ENCODE results near the gene OR13H1. TPM values are rescaled to one million over a fixed set of nuclear protein-coding genes. Genes with fewer than 3 reads are reported as not detected.
"Not testable (repeated sequence)": the region's sequence is repeated elsewhere in the genome, so short reads cannot be mapped to it uniquely, and the experiment has no call there.

The OR13H1 gene
- total and polyA plus RNA-seq, 2 donors from 2014 or later: not detected

GRCh38 chrX:131572372-131573014 is 28.6 kb downstream of the OR13H1 start:
- no peak for FAIRE-seq
- no peak overlapping the region for H3K9ac ChIP-seq (ENCODE audit: low read length in 3 of 3)
- H3K36me3 ChIP-seq (ENCODE audit: control insufficient read depth in 2 of 3, insufficient read depth in 3 of 3, low read length in 3 of 3): no peaks in the 10 kb centered on the region

GRCh38 chrX:131577413-131577812 is 33.5 kb downstream of the OR13H1 start:
- no peak overlapping the region for H3K27ac ChIP-seq (ENCODE audit: low read depth in 2 of 2, low read length in 2 of 2)
- H3K9me3 ChIP-seq (ENCODE audit: control insufficient read depth in 2 of 3, insufficient read depth in 1 of 3, low read length in 3 of 3): no peaks in the 10 kb centered on the region
- DNase-seq: no peak
- no peaks in the 10 kb centered on the region for H3K27me3 ChIP-seq (ENCODE audit: control insufficient read depth, insufficient read depth, low read length)
- FAIRE-seq: no peak
- TF ChIP-seq CTCF (IDR thresholded peaks at IDR 0.05; ENCODE audit: borderline replicate concordance, extremely low read depth, insufficient read depth): no peak
- no peak overlapping the region for H3K9ac ChIP-seq (ENCODE audit: low read length in 3 of 3)
- no peak overlapping the region for H3K4me3 ChIP-seq (ENCODE audit: low read length in 3 of 3)
- no peaks in the 10 kb centered on the region for H3K36me3 ChIP-seq (ENCODE audit: control insufficient read depth in 2 of 3, insufficient read depth in 3 of 3, low read length in 3 of 3)
- intact Hi-C loops (cut with DNase I): no loop called here
- no peaks in the 10 kb centered on the region for H3K4me1 ChIP-seq (ENCODE audit: control insufficient read depth in 2 of 3, insufficient read depth in 2 of 3, low read depth in 1 of 3, low read length in 3 of 3)

More at GRCh38 chrX:131572372-131573014, 28.6 kb downstream of the OR13H1 start:
- no peak for TF ChIP-seq CTCF (IDR thresholded peaks at IDR 0.05; ENCODE audit: borderline replicate concordance, extremely low read depth, insufficient read depth)
- Histone ChIP-seq H3K27me3 (ENCODE audit: control insufficient read depth, insufficient read depth, low read length) (no peaks in the 10 kb centered on the region), H3K27ac (ENCODE audit: low read depth in 2 of 2, low read length in 2 of 2) (no peak overlapping the region), H3K9me3 (ENCODE audit: control insufficient read depth in 2 of 3, insufficient read depth in 1 of 3, low read length in 3 of 3) (no peaks in the 10 kb centered on the region), H3K4me1 (ENCODE audit: control insufficient read depth in 2 of 3, insufficient read depth in 2 of 3, low read depth in 1 of 3, low read length in 3 of 3) (no peaks in the 10 kb centered on the region), H3K4me3 (ENCODE audit: low read length in 3 of 3) (no peak overlapping the region)
- DNase-seq: no peak
- intact Hi-C loops (cut with DNase I): no loop called here

GRCh38 chrX:131577999-131578734 is 34.3 kb downstream of the OR13H1 start:
- FAIRE-seq: no peak
- no peak overlapping the region for H3K4me3 ChIP-seq (ENCODE audit: low read length in 3 of 3)
- H3K36me3 ChIP-seq (ENCODE audit: control insufficient read depth in 2 of 3, insufficient read depth in 3 of 3, low read length in 3 of 3): no peaks in the 10 kb centered on the region
- TF ChIP-seq CTCF (IDR thresholded peaks at IDR 0.05; ENCODE audit: borderline replicate concordance, extremely low read depth, insufficient read depth): no peak
- H3K4me1 ChIP-seq (ENCODE audit: control insufficient read depth in 2 of 3, insufficient read depth in 2 of 3, low read depth in 1 of 3, low read length in 3 of 3): no peaks in the 10 kb centered on the region
- intact Hi-C loops (cut with DNase I): no loop called here
- H3K9ac ChIP-seq (ENCODE audit: low read length in 3 of 3): no peak overlapping the region
- no peaks in the 10 kb centered on the region for H3K9me3 ChIP-seq (ENCODE audit: control insufficient read depth in 2 of 3, insufficient read depth in 1 of 3, low read length in 3 of 3)
- H3K27ac ChIP-seq (ENCODE audit: low read depth in 2 of 2, low read length in 2 of 2): no peak overlapping the region
- DNase-seq: no peak
- no peaks in the 10 kb centered on the region for H3K27me3 ChIP-seq (ENCODE audit: control insufficient read depth, insufficient read depth, low read length)

GRCh38 chrX:131578735-131579367 is 35.0 kb downstream of the OR13H1 start:
- H3K9ac ChIP-seq (ENCODE audit: low read length in 3 of 3); intact Hi-C loops (cut with DNase I); H3K9me3 ChIP-seq (ENCODE audit: control insufficient read depth in 2 of 3, insufficient read depth in 1 of 3, low read length in 3 of 3); H3K4me1 ChIP-seq (ENCODE audit: control insufficient read depth in 2 of 3, insufficient read depth in 2 of 3, low read depth in 1 of 3, low read length in 3 of 3); H3K36me3 ChIP-seq (ENCODE audit: control insufficient read depth in 2 of 3, insufficient read depth in 3 of 3, low read length in 3 of 3); H3K27me3 ChIP-seq (ENCODE audit: control insufficient read depth, insufficient read depth, low read length); DNase-seq; H3K4me3 ChIP-seq (ENCODE audit: low read length in 3 of 3); H3K27ac ChIP-seq (ENCODE audit: low read depth in 2 of 2, low read length in 2 of 2); FAIRE-seq: not testable (repeated sequence)
